Aorta (tissue), 5 donors: ENCODE measurements around the gene HEATR5A. TPM values are rescaled to one million over a fixed set of nuclear protein-coding genes. Genes with fewer than 3 reads are reported as not detected.
"Not testable (repeated sequence)": the region's sequence is repeated elsewhere in the genome, so short reads cannot be mapped to it uniquely, and the experiment has no call there.

ENCODE experiments used
- ATAC-seq: fragments of 200-7000 bp; cut with Tn5 transposase; one replicate; pipeline ENCODE4 v1.9.1; 2022; ENCODE audit warnings: moderate library complexity; ENCODE audit not compliant: low FRiP score
- DNase-seq, 2 donors: peaks; one replicate each; pipeline ENCODE4 v3.0.0-alpha.2; 2020
- H3K27ac ChIP-seq, 2 donors: one replicate each; pipeline ENCODE4 v1.5.1; 2013; ENCODE audit warnings: low read length in 2 of 2, mild to moderate bottlenecking in 2 of 2, moderate library complexity in 2 of 2, control low read depth in 1 of 2, inconsistent platforms in 1 of 2, low read depth in 1 of 2
- H3K27me3 ChIP-seq, 2 donors: one replicate each; pipeline ENCODE4 v1.6.1; 2013; ENCODE audit warnings: control low read depth in 1 of 2, low read length in 1 of 2, mild to moderate bottlenecking in 1 of 2, moderate library complexity in 1 of 2; ENCODE audit not compliant: insufficient read depth in 2 of 2, control insufficient read depth in 1 of 2
- H3K36me3 ChIP-seq, 2 donors: one replicate each; pipeline ENCODE4 v1.6.1; 2013; ENCODE audit warnings: control low read depth in 1 of 2, low read length in 1 of 2, mild to moderate bottlenecking in 1 of 2; ENCODE audit not compliant: insufficient read depth in 2 of 2, control insufficient read depth in 1 of 2
- H3K4me1 ChIP-seq, 2 donors: one replicate each; pipeline ENCODE4 v1.6.1; 2013; ENCODE audit warnings: low read length in 2 of 2, control low read depth in 1 of 2, mild to moderate bottlenecking in 1 of 2, moderate library complexity in 1 of 2; ENCODE audit not compliant: insufficient read depth in 2 of 2, control insufficient read depth in 1 of 2
- H3K4me3 ChIP-seq, 2 donors: one replicate each; pipeline ENCODE4 v1.5.1; 2013; ENCODE audit warnings: low read length in 2 of 2, control low read depth in 1 of 2, mild to moderate bottlenecking in 1 of 2
- H3K9me3 ChIP-seq: one replicate; pipeline ENCODE4 v1.6.1; 2013; ENCODE audit warnings: mild to moderate bottlenecking, low read length; ENCODE audit not compliant: control insufficient read depth
- WGBS, 2 donors: extraction: QIAGEN DNeasy Blood & Tissue Kit; methylation state at CpG; one replicate each; pipeline ENCODE4 v1.1.7; 2013; 5-methylcytosine and 5-hydroxymethylcytosine counted together
- intact Hi-C, 2 donors: fragments of 100-400 bp; cut with DNase I; formaldehyde crosslinking; loops; one replicate each; pipeline versions ENCODE4 v1.14.2 to v1.15.0; 2022
- polyA plus RNA-seq, 2 donors: library from polyadenylated mRNA; stranded (reverse); fragments of 200-250 nt; gene quantifications; one replicate each; pipeline ENCODE4 v1.2.3, GENCODE V29; 2013
- total RNA-seq, 2 donors: library from RNA; stranded (reverse); fragmentation: NEBNext Ultra II Directional; extraction: Animal tissue kit (Norgen Biotek cat#: 25700); gene quantifications; one replicate each; pipeline ENCODE4 v1.2.1, GENCODE V29; 2021
- donor health status: healthy with polysubstance abuse.
- donor health status: Bipolar disorder and iron deficiency.
- donor health status: DM: no; HTN: no; CAD: no.
- donor health status: DM: no; HTN: no; CAD: no.
- donor health status: DM: yes; HTN: yes; CAD: no.

Gene HEATR5A
- total and polyA plus RNA-seq, 4 donors, result 7.5 to 53.0 (median 25.3) TPM

GRCh38 chr14:31449971-31450610 lies 29.7 kb upstream of the HEATR5A start:
- intact Hi-C loops, result loop anchor here (2.0 to 10.0 kb wide), 2 partner anchors 45 to 61 kb away; no protein-coding TSS in a partner anchor
- no peaks in the 10 kb centered on the region for H3K36me3 ChIP-seq
- peak; percentile 81 for ATAC-seq

GRCh38 chr14:31449136-31449535 lies 28.8 kb upstream of the HEATR5A start:
- Histone ChIP-seq H3K27me3 (no peaks in the 10 kb centered on the region), H3K27ac (no peak overlapping the region), H3K4me1 (no peaks in the 10 kb centered on the region), H3K36me3 (no peaks in the 10 kb centered on the region), H3K9me3 (no peaks in the 10 kb centered on the region), H3K4me3 (no peak overlapping the region)
- 77 to 80% methylated on average over 8 of the region's 8 CpGs for WGBS, 2 donors
- intact Hi-C loops, result no loop called here
- DNase-seq, result no peak
- ATAC-seq, result no peak

More at GRCh38 chr14:31449971-31450610, 29.7 kb upstream of the HEATR5A start:
- Histone ChIP-seq H3K4me3 (no peak overlapping the region), H3K4me1 (no peaks in the 10 kb centered on the region), H3K9me3 (no peaks in the 10 kb centered on the region), H3K27ac (no peak overlapping the region), H3K27me3 (no peaks in the 10 kb centered on the region)
- 4 to 5% methylated on average over 2 of the region's 2 CpGs for WGBS, 2 donors
- no peak for DNase-seq

GRCh38 chr14:31445703-31446102 lies 25.4 kb upstream of the HEATR5A start:
- ATAC-seq, result no peak
- intact Hi-C loops, result no loop called here
- 84 to 91% methylated on average over 1 of the region's 1 CpG for WGBS, 2 donors

GRCh38 chr14:31442284-31442683 lies 21.9 kb upstream of the HEATR5A start:
- ATAC-seq (no peak), DNase-seq (no peak)
- 70 to 72% methylated on average over 6 of the region's 6 CpGs for WGBS, 2 donors
- no peaks in the 10 kb centered on the region for H3K9me3 ChIP-seq
- H3K4me3 ChIP-seq, result no peak overlapping the region
- H3K27me3 ChIP-seq, result no peaks in the 10 kb centered on the region
- no peaks in the 10 kb centered on the region for H3K4me1 ChIP-seq
- H3K27ac ChIP-seq, result no peak overlapping the region
- intact Hi-C loops, result no loop called here
- no peaks in the 10 kb centered on the region for H3K36me3 ChIP-seq

More at GRCh38 chr14:31445703-31446102, 25.4 kb upstream of the HEATR5A start:
- Histone ChIP-seq H3K36me3 (no peaks in the 10 kb centered on the region), H3K4me3 (no peak overlapping the region), H3K9me3 (no peaks in the 10 kb centered on the region), H3K4me1 (no peaks in the 10 kb centered on the region), H3K27ac (no peak overlapping the region), H3K27me3 (no peaks in the 10 kb centered on the region)
- DNase-seq, result no peak

- Histone ChIP-seq H3K4me3 (no peak overlapping the region), H3K27me3 (no peaks in the 10 kb centered on the region), H3K4me1 (no peaks in the 10 kb centered on the region), H3K36me3 (no peaks in the 10 kb centered on the region), H3K9me3 (no peaks in the 10 kb centered on the region), H3K27ac (peak overlapping the region in 1 of 2 donors; percentile 57)
- intact Hi-C loops, result no loop called here
- 38 to 50% methylated on average over 7 of the region's 7 CpGs for WGBS, 2 donors
- no peak for DNase-seq
- ATAC-seq, result peak; percentile 77
Observed at GRCh38 chr14:31441273-31442111, 21.1 kb upstream of the HEATR5A start.

- no peak overlapping the region for H3K4me3 ChIP-seq
- no peaks in the 10 kb centered on the region for H3K9me3 ChIP-seq
- H3K4me1 ChIP-seq, result no peaks in the 10 kb centered on the region
- no peaks in the 10 kb centered on the region for H3K27me3 ChIP-seq
- intact Hi-C loops, result no loop called here
- ATAC-seq (no peak), DNase-seq (no peak)
- no peaks in the 10 kb centered on the region for H3K36me3 ChIP-seq
- H3K27ac ChIP-seq, result no peak overlapping the region
Observed at GRCh38 chr14:31440280-31440679, 19.9 kb upstream of the HEATR5A start.

- ATAC-seq (no peak), DNase-seq (no peak)
- Histone ChIP-seq H3K4me1 (no peaks in the 10 kb centered on the region), H3K9me3 (no peaks in the 10 kb centered on the region), H3K36me3 (no peaks in the 10 kb centered on the region), H3K27ac (no peak overlapping the region), H3K4me3 (no peak overlapping the region), H3K27me3 (no peaks in the 10 kb centered on the region)
- 5 to 7% methylated on average over 2 of the region's 2 CpGs for WGBS, 2 donors
- intact Hi-C loops, result no loop called here
Observed at GRCh38 chr14:31439561-31439960, 19.2 kb upstream of the HEATR5A start.

GRCh38 chr14:31437045-31437691 lies 16.8 kb upstream of the HEATR5A start:
- DNase-seq, H3K27me3 ChIP-seq, H3K9me3 ChIP-seq, ATAC-seq, H3K27ac ChIP-seq, intact Hi-C loops, H3K4me3 ChIP-seq, H3K4me1 ChIP-seq, H3K36me3 ChIP-seq: not testable (repeated sequence)
- WGBS, 2 donors, result 94 to 100% methylated on average over 4 to 45 of the region's 45 CpGs
